Right lung (tissue), 10 donors: ENCODE results near the gene TFB2M. TPM values are rescaled to one million over a fixed set of nuclear protein-coding genes. Genes with fewer than 3 reads are reported as not detected.
"Not testable (repeated sequence)": the region's sequence is repeated elsewhere in the genome, so short reads cannot be mapped to it uniquely, and the experiment has no call there.

ENCODE experiments used
- DNase-seq, 2 donors: peaks; one replicate each; pipeline ENCODE4 v3.0.0-alpha.2; 2013
- long read RNA-seq, 8 donors: transcript quantifications; one replicate each; lab custom pipeline, GENCODE V29; 2026
- polyA plus RNA-seq, 5 donors: library from polyadenylated mRNA; unstranded; fragments of 120-200 nt; gene quantifications; one replicate each; pipeline versions ENCODE4 v1.2.1 to v1.2.3, GENCODE V29; 2013; ENCODE audit warnings: inconsistent platforms in 1 of 5, low replicate concordance in 1 of 5; ENCODE audit not compliant: insufficient read length in 5 of 5, insufficient read depth in 1 of 5

Gene TFB2M
- polyA plus RNA-seq, result 10 to 100 TPM; 15.6 to 17.3 (median 16.2) TPM
- long read RNA-seq, donor 1, transcript TFB2M-201 (8 exons, 1,848 nt), result major isoform, 11 of 16 reads
- long read RNA-seq, donor 1, partial matches to known transcripts, result 5 of 16 reads
- long read RNA-seq, donor 1, other reads (novel, unspliced or antisense), result 0 of 16 reads
- long read RNA-seq, donor 2, transcript TFB2M-201 (8 exons, 1,848 nt), result major isoform, 7 of 7 reads
- long read RNA-seq, donor 2, partial matches to known transcripts, result 0 of 7 reads
- long read RNA-seq, donor 2, other reads (novel, unspliced or antisense), result 0 of 7 reads
- long read RNA-seq, donor 3, transcript TFB2M-201 (8 exons, 1,848 nt), result major isoform, 6 of 12 reads
- long read RNA-seq, donor 3, partial matches to known transcripts, result 6 of 12 reads
- long read RNA-seq, donor 3, other reads (novel, unspliced or antisense), result 0 of 12 reads
- long read RNA-seq, donor 4, transcript TFB2M-201 (8 exons, 1,848 nt), result major isoform, 8 of 8 reads
- long read RNA-seq, donor 4, partial matches to known transcripts, result 0 of 8 reads
- long read RNA-seq, donor 4, other reads (novel, unspliced or antisense), result 0 of 8 reads
- long read RNA-seq, donor 5, transcript TFB2M-201 (8 exons, 1,848 nt), result major isoform, 10 of 10 reads
- long read RNA-seq, donor 5, partial matches to known transcripts, result 0 of 10 reads
- long read RNA-seq, donor 5, other reads (novel, unspliced or antisense), result 0 of 10 reads
- long read RNA-seq, donor 6, transcript TFB2M-201 (8 exons, 1,848 nt), result major isoform, 12 of 50 reads
- long read RNA-seq, donor 6, partial matches to known transcripts, result 38 of 50 reads
- long read RNA-seq, donor 6, other reads (novel, unspliced or antisense), result 0 of 50 reads
- long read RNA-seq, donor 7, partial matches to known transcripts, result 0 of 3 reads
- long read RNA-seq, donor 7, other reads (novel, unspliced or antisense), result 0 of 3 reads
- long read RNA-seq, donor 8, partial matches to known transcripts, result 0 of 3 reads
- long read RNA-seq, donor 8, other reads (novel, unspliced or antisense), result 0 of 3 reads

- DNase-seq, result peak; percentile 98
Measured at GRCh38 chr1:246566128-246566812, at the start of gene TFB2M, which contains the start of gene CNST. Gene TFB2M, minus strand, starts transcription at chr1:246566261. Its CDS starts 123 bp downstream, at chr1:246566138. Gene CNST, plus strand, starts transcription at chr1:246566456. Its CDS starts 25,107 bp downstream, at chr1:246591563.

- DNase-seq, result no peak
Measured at GRCh38 chr1:246613096-246613758, 47.2 kb upstream of the TFB2M start.

- DNase-seq, result no peak
Measured at GRCh38 chr1:246609632-246610031, 43.6 kb upstream of the TFB2M start.

- DNase-seq, result peak; percentile 80 to 83
Measured at GRCh38 chr1:246608616-246609376, 42.7 kb upstream of the TFB2M start.

- no peak for DNase-seq
Measured at GRCh38 chr1:246607462-246607861, 41.4 kb upstream of the TFB2M start.

DNA sequence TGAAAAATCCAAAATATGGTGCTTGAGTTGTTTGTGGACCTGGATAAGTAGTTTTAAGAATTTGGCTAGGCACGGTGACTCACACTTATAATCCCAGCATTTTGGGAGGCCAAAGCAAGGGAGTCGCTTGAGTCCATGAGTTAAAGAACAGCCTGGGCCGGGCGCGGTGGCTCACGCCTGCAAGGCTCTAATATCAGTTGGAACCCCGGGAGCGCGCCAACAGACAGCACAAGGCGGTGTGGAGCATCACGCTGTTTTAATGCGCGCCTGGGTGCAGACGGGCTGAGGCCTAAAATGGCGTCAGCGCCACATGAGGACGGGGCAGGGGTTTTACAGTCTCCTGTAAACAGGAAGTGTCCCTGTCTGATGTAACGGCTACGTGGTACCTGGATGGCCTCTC is 39.2 kb upstream of the TFB2M start:
- not testable (repeated sequence) for DNase-seq

GRCh38 chr1:246602194-246602593 is 36.1 kb upstream of the TFB2M start:
- no peak for DNase-seq

GRCh38 chr1:246600579-246600978 is 34.5 kb upstream of the TFB2M start:
- DNase-seq, result no peak

DNA sequence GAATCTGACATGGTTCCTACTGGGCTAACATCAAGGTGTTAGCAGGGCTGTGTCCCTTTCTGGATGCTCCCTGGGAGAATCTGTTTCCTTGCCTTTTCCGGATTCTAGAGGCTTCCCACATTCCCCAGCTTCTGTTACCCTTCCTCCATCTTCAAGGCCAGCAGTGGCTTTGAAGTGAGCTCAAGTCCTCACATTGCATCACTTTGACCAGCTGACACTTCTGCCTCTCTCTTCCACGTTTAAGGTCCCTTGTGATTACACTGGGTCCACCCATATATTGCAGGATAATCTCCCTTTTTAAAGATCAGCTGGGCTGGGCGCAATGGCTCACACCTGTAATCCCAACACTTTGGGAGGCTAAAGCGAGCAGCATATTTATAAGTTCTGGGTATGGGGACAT is 33.3 kb upstream of the TFB2M start:
- no peak for DNase-seq

GRCh38 chr1:246597971-246598370 is 31.9 kb upstream of the TFB2M start:
- no peak for DNase-seq

GRCh38 chr1:246597340-246597739 is 31.3 kb upstream of the TFB2M start:
- peak; percentile 38 to 53 for DNase-seq

GRCh38 chr1:246595146-246595545 is 29.1 kb upstream of the TFB2M start:
- DNase-seq, result no peak

DNA sequence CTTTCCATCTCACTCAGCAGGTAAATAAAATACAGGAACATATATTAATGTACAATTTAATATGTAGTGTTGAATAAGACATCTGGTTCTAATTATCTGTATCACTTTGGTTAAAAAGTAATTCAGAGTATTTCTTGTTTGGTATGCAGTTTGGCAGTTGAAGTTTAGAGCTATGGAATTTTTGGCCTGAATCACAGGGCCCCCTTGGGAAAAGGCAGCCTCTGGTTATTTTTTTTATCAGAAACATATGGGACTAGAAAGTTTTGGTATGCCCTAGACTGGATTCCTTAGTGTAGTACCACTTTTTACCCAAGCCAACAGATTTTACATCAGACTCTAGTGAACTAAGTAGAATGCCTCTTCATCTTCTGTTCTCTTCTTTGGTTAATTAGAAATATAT is 26.6 kb upstream of the TFB2M start:
- DNase-seq, result no peak

DNA sequence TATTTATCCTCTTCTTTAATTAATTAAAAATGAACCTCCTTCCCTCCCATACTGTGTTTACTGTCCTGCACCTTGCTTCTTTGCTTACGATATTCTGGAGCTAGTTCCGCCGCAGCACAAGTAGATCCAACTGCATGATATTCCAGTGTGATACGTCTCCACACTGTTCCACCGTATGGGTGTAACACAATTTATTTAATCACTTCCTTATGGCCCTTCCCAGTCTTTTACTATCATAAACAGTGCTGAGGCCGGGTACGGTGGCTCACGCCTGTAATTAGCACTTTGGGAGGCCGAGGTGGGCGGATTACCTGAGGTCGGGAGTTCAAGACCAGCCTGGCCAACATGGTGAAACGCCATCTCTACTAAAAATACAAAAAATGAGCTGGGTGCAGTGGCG is 25.9 kb upstream of the TFB2M start:
- DNase-seq, result no peak

DNA sequence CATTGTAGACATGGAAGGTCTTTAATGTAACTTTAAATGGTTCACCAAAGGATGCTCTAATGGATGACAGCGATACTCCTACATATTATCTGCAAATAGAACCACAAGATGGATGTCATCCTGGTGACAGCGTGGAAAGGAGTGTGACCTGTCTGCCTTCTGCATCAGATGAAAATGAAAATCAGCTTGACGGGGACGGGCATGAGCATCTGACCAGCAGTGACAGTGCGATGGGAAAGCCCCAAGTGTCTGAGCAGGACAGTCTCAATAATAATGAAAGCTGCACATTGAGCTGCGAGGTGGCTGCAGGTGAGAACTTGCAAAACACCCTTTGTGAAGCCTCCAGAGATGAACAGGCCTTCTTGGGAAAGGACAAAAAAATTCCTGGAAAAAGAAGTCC is 25.4 kb upstream of the TFB2M start:
- DNase-seq, result no peak

- no peak for DNase-seq
Measured at GRCh38 chr1:246591047-246591446, 25.0 kb upstream of the TFB2M start.

DNA sequence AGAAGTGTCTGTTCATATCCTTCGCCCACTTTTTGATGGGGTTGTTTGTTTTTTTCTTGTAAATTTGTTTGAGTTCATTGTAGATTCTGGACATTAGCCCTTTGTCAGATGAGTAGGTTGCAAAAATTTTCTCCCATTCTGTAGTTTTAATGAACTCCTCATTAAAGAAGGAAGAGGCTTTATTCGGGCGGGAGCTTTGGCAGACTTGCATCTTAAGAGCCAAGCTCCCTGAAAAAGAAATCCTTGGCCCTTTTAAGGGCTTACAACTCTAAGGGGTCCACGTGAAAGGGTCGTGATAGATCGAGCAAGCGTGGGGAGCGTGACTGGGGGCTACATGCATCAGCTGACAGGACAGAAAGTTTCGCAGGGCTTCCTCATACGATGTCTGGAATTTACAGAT is 23.9 kb upstream of the TFB2M start:
- not testable (repeated sequence) for DNase-seq

GRCh38 chr1:246588159-246588721 is 22.2 kb upstream of the TFB2M start:
- DNase-seq, result no peak

- DNase-seq, result no peak
Measured at GRCh38 chr1:246587606-246588005, 21.5 kb upstream of the TFB2M start.

- DNase-seq, result no peak
Measured at GRCh38 chr1:246587032-246587431, 21.0 kb upstream of the TFB2M start.
